GM12878 (cell line): Measurements from ENCODE around the gene FMN2. TPM values are rescaled to one million over a fixed set of nuclear protein-coding genes. Genes with fewer than 3 reads are reported as not detected.

ENCODE experiments used
- ATAC-seq: fragments of 200-7000 bp; cut with Tn5 transposase; 3 replicates; pipeline ENCODE4 v1.9.1; 2020; ENCODE audit warnings: mild to moderate bottlenecking, moderate library complexity
- BruUV-seq: library from RNA; stranded (reverse); fragments of 400-500 nt; replicated peaks from 2 replicates; lab custom pipeline; 2021; lab: Mats Ljungman, UMichigan
- CTCF ChIA-PET: fragments of 300-600 bp; sonication (Branson Sonifier 250); formaldehyde crosslinking; extraction: SDS; loops from one replicate; lab custom pipeline; 2021; ENCODE audit warnings: inconsistent platforms; lab: Yijun Ruan, JAX
- POLR2A ChIA-PET: fragments of 350-600 bp; formaldehyde crosslinking; extraction: SDS; loops from one replicate; lab custom pipeline; 2021; ENCODE audit warnings: inconsistent platforms; lab: Charles Lee
- RAD21 ChIA-PET: fragments of 300-600 bp; sonication (Branson Sonifier 250); formaldehyde crosslinking; loops from one replicate; lab custom pipeline; 2023; ENCODE audit warnings: antibody characterized with exemption; ENCODE audit not compliant: unreplicated experiment; lab: Charles Lee
- SMC1A ChIA-PET: fragments of 300-600 bp; sonication (Branson Sonifier 250); formaldehyde crosslinking; loops from one replicate; lab custom pipeline; 2023; ENCODE audit not compliant: unreplicated experiment, uncharacterized antibody; lab: Charles Lee
- DNase-seq: peaks from one replicate; pipeline ENCODE4 v3.0.0-alpha.2; 2011; ENCODE audit warnings: low read depth, low spot score
- FAIRE-seq: peaks from 3 replicates; lab custom pipeline; 2011; peaks lifted over from hg19 to GRCh38; lab: Jason Lieb, UNC
- H2AFZ ChIP-seq: 2 replicates; pipeline ENCODE4 v1.6.0; 2011; ENCODE audit warnings: low read depth, low read length, control low read depth; ENCODE audit not compliant: control insufficient read depth
- H3K27ac ChIP-seq: 2 replicates; pipeline ENCODE4 v1.5.1; 2011; ENCODE audit warnings: control low read depth; ENCODE audit not compliant: control insufficient read depth, insufficient read depth
- H3K27me3 ChIP-seq, 2 experiments: replicated peaks in 1 of 2; 2 replicates each; pipeline versions ENCODE4 v1.6.0 to v1.6.1; 2011; ENCODE audit warnings: low read length in 1 of 2; ENCODE audit not compliant: control insufficient read depth in 2 of 2, insufficient read depth in 2 of 2
- H3K36me3 ChIP-seq, 2 experiments: 2 replicates each; pipeline ENCODE4 v1.5.1; 2011; ENCODE audit warnings: low read length in 1 of 2; ENCODE audit not compliant: control insufficient read depth in 2 of 2, insufficient read depth in 2 of 2
- H3K4me1 ChIP-seq: 2 replicates; pipeline ENCODE4 v1.6.1; 2011; ENCODE audit warnings: mild to moderate bottlenecking, low read length, moderate library complexity, mixed read lengths; ENCODE audit not compliant: control insufficient read depth, insufficient read depth
- H3K4me2 ChIP-seq: 2 replicates; pipeline ENCODE4 v1.6.0; 2011; ENCODE audit warnings: control low read depth; ENCODE audit not compliant: control insufficient read depth, insufficient read depth
- H3K4me3 ChIP-seq: fragments of 200-600 bp; sonication (generic); 2 replicates; pipeline ENCODE4 v1.5.1; 2016
- H3K79me2 ChIP-seq: 2 replicates; pipeline ENCODE4 v1.6.0; 2011; ENCODE audit warnings: low read length; ENCODE audit not compliant: control insufficient read depth, insufficient read depth
- H3K9ac ChIP-seq: 2 replicates; pipeline ENCODE4 v1.8.0; 2011; ENCODE audit warnings: low read length, control low read depth, mixed read lengths; ENCODE audit not compliant: control insufficient read depth, insufficient read depth
- H3K9me3 ChIP-seq: replicated peaks from 3 replicates; pipeline ENCODE4 v1.5.1; 2011; ENCODE audit warnings: mild to moderate bottlenecking, low read length; ENCODE audit not compliant: control insufficient read depth, insufficient read depth
- H4K20me1 ChIP-seq: 2 replicates; pipeline ENCODE4 v1.6.0; 2011; ENCODE audit not compliant: control insufficient read depth, insufficient read depth
- EP300 ChIP-seq, 2 experiments: fragments of 150-350 bp in 1 of 2; IDR thresholded peaks; 2 replicates each; pipeline ENCODE4 v1.6.1; 2011 to 2012; ENCODE audit warnings: low read depth in 2 of 2, low read length in 2 of 2, borderline replicate concordance in 1 of 2, improper control_type of control experiment in 1 of 2, inconsistent platforms in 1 of 2; ENCODE audit not compliant: control insufficient read depth in 1 of 2
- GATAD2B ChIP-seq: fragments of 450-650 bp; conservative IDR thresholded peaks from 2 replicates; pipeline ENCODE4 v1.6.1; 2017; ENCODE audit warnings: low read depth, mild to moderate bottlenecking, moderate library complexity
- NFYA ChIP-seq: IDR thresholded peaks from 2 replicates; pipeline ENCODE4 v1.6.1; 2011; ENCODE audit warnings: low read depth, mild to moderate bottlenecking, low read length, improper control_type of control experiment, borderline replicate concordance
- NR2C1 ChIP-seq: fragments of 450-650 bp; IDR thresholded peaks from 2 replicates; pipeline ENCODE4 v1.6.1; 2017; ENCODE audit warnings: antibody characterized with exemption, mild to moderate bottlenecking, moderate library complexity
- NR2F1 ChIP-seq: fragments of 450-650 bp; conservative IDR thresholded peaks from 2 replicates; pipeline ENCODE4 v1.6.1; 2017; ENCODE audit warnings: mild to moderate bottlenecking
- ZBTB4 ChIP-seq: fragments of 450-650 bp; formaldehyde crosslinking; IDR thresholded peaks from 2 replicates; pipeline ENCODE4 v1.4.0; 2022; ENCODE audit warnings: mild to moderate bottlenecking, moderate library complexity
- WGBS: methylation state at CpG from one replicate; pipeline ENCODE4 v1.1.6; 2016; ENCODE audit warnings: low lambda C conversion rate; ENCODE audit not compliant: insufficient replicate concordance, insufficient coverage; ENCODE audit errors: missing lambda C conversion rate; 5-methylcytosine and 5-hydroxymethylcytosine counted together
- in situ Hi-C: fragments of 300-500 bp; cut with MboI; formaldehyde crosslinking; loops from 9 replicates; pipeline ENCODE4 v1.14.3; 2018; ENCODE audit warnings: mixed read lengths
- intact Hi-C: fragments of 100-400 bp; cut with micrococcal nuclease; formaldehyde crosslinking; loops from one replicate; pipeline ENCODE4 v1.14.2; 2022; ENCODE audit not compliant: unreplicated experiment
- polyA plus RNA-seq, 11 experiments: library from polyadenylated mRNA; depleted of rRNA in 4 of 11; unstranded in 6 of 11; stranded (reverse) in 5 of 11; fragments of >200 nt; fragmentation: Nextera tagmentation in 4 of 11; fragmentation: Illumina TruSeq in 1 of 11; extraction: Ambion mirVana in 4 of 11; extraction: Trizol in 1 of 11; gene quantifications; 1 replicate in 1 of 11; 2 replicates in 10 of 11; pipeline versions ENCODE4 v1.2.1 to v1.2.3, GENCODE V29; 2011 to 2016; ENCODE audit warnings: inconsistent platforms in 2 of 11, missing spikeins in 2 of 11, low read depth in 1 of 11
- total RNA-seq, 4 experiments: library from RNA; depleted of rRNA in 3 of 4; stranded (reverse); fragments of >200 nt in 3 of 4; fragmentation: Illumina TruSeq in 1 of 4; extraction: Trizol in 1 of 4; gene quantifications; 2 replicates each; pipeline versions ENCODE4 v1.2.1 to v1.2.3, GENCODE V29; 2013 to 2021
- TF ChIP-seq, protein P1 (sequence below): fragments of 450-650 bp; conservative IDR thresholded peaks from 2 replicates; pipeline ENCODE4 v1.6.1; 2017; ENCODE audit warnings: mild to moderate bottlenecking, moderate library complexity

Gene FMN2
- total and polyA plus RNA-seq, 10 of the 15 experiments (the other 5 are each of a cell fraction or from before 2014, with no cell fraction given) = 0.60 TPM; not detected in 9

DNA sequence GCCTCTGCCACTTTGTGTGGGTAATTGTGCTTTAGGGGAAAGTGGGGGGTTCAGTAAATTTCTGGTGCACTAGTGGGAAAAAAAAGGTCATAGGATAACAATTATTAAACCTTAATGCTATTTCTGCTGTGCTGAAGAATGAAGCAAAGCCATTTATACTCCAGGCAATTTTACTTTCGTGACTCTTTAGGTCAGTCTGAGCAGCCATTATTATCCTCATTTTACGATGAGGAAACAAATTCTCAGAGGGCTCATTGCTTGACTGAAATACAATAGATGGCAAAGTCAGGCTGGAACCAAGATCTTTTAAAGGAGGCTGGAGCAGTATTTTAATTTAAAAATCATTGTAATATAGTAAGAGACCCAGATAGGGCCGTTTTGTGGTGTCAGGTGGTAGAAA, 272.2 kb downstream of the FMN2 start:
- FAIRE-seq = no peak
- Histone ChIP-seq H3K4me1 (no peaks in the 10 kb centered on the region), H3K9ac (no peak overlapping the region), H2AFZ (no peak overlapping the region), H4K20me1 (no peaks in the 10 kb centered on the region), H3K36me3 (no peaks in the 10 kb centered on the region), H3K9me3 (no peaks in the 10 kb centered on the region), H3K27me3 (no peaks in the 10 kb centered on the region), H3K4me3 (no peak overlapping the region), H3K79me2 (no peaks in the 10 kb centered on the region), H3K27ac (no peak overlapping the region), H3K4me2 (no peak overlapping the region)
- no TSS peak for BruUV-seq
- WGBS = 7% methylated on average over 3 of the region's 3 CpGs
- DNase-seq = no peak
- no peak for ATAC-seq
- in situ Hi-C loops = no loop called here
- ChIA-PET SMC1A (interaction anchor here (0.6 kb wide), 1 partner anchor 37 kb away, joined by 3 read pairs; no protein-coding TSS in a partner anchor), RAD21 (no interaction called here), CTCF (no interaction called here), POLR2A (no interaction called here)
- intact Hi-C loops = no loop called here
- TF ChIP-seq NR2F1 = no peak

DNA sequence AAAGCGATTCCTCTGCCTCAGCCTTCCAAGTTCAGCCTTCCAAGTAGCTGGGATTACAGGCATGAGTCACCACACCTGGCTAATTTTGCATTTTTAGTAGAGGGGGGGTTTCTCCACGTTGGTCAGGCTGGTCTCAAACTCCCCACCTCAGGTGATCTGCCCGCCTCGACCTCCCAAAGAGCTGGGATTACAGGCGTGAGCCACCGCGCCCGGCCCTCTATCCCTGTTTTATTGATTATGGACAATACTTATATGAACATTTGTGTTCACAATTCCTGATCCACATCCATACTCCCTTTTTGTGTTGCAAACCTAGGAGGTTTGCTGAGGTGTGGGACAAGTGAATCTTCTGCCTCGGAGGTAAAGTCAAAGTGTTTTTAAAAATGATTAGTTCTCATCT, 275.0 kb downstream of the FMN2 start:
- ATAC-seq (no peak), DNase-seq (no peak), FAIRE-seq (no peak)
- ChIA-PET CTCF (no interaction called here), SMC1A (no interaction called here), POLR2A (no interaction called here), RAD21 (no interaction called here)
- H3K79me2 ChIP-seq = no peaks in the 10 kb centered on the region
- H3K9me3 ChIP-seq = no peaks in the 10 kb centered on the region
- BruUV-seq = no TSS peak
- no peak overlapping the region for H2AFZ ChIP-seq
- no peak overlapping the region for H3K4me2 ChIP-seq
- no peaks in the 10 kb centered on the region for H3K27me3 ChIP-seq
- intact Hi-C loops = no loop called here
- in situ Hi-C loops = no loop called here
- H3K36me3 ChIP-seq = no peaks in the 10 kb centered on the region
- 52% methylated on average over 9 of the region's 9 CpGs for WGBS
- TF ChIP-seq NFYA = no peak
- TF ChIP-seq, protein P1, sequence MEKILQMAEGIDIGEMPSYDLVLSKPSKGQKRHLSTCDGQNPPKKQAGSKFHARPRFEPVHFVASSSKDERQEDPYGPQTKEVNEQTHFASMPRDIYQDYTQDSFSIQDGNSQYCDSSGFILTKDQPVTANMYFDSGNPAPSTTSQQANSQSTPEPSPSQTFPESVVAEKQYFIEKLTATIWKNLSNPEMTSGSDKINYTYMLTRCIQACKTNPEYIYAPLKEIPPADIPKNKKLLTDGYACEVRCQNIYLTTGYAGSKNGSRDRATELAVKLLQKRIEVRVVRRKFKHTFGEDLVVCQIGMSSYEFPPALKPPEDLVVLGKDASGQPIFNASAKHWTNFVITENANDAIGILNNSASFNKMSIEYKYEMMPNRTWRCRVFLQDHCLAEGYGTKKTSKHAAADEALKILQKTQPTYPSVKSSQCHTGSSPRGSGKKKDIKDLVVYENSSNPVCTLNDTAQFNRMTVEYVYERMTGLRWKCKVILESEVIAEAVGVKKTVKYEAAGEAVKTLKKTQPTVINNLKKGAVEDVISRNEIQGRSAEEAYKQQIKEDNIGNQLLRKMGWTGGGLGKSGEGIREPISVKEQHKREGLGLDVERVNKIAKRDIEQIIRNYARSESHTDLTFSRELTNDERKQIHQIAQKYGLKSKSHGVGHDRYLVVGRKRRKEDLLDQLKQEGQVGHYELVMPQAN = no peak
- TF ChIP-seq GATAD2B = no peak
- TF ChIP-seq EP300 (IDR thresholded peaks at IDR 0.05; ENCODE audit: borderline replicate concordance in 1 of 2, control insufficient read depth in 1 of 2, low read depth in 2 of 2, low read length in 2 of 2) = no peak
- TF ChIP-seq ZBTB4 = no peak
- TF ChIP-seq NR2C1 = no peak
- H3K4me1 ChIP-seq = no peaks in the 10 kb centered on the region
- no peak overlapping the region for H3K9ac ChIP-seq
- H3K27ac ChIP-seq = no peak overlapping the region
- H4K20me1 ChIP-seq = no peaks in the 10 kb centered on the region
- no peak overlapping the region for H3K4me3 ChIP-seq
